ENCODE measurements around the gene BBS5.

BBS5 gene

DNA sequence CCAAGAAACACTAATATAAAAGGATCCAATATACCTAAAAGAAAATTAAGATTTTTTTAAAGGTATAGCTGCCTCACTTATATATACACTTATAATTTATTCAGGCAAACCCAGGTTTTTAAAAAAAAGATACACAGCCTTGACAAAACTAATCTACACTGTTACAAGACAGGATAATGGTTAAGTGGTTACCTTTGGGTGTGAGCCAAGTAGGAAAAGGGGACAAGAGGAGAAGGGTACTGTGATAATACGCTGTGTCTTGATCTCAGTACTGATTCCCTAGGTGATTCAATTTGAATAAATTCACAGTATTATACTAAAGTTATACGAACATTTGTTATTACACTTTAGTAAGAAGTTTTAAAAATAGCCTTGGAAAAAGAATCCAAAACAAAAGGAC, 60.9 kb downstream of the BBS5 start:
- Mint-ChIP-seq H3K27ac (no peak overlapping the region), H3K36me3 (peaks cover 22 to 28% of the 10 kb centered on the region in 2 donors), H3K9me3 (no peaks in the 10 kb centered on the region), H3K27me3 (no peaks in the 10 kb centered on the region), H3K4me3 (no peak overlapping the region), H3K4me1 (no peaks in the 10 kb centered on the region)
- ATAC-seq (replicated peaks) (no peak), DNase-seq (no peak)

GRCh38 chr2:169542433-169542832, 63.1 kb downstream of the BBS5 start:
- no peak for ATAC-seq (replicated peaks)
- no peaks in the 10 kb centered on the region for H3K4me1 Mint-ChIP-seq

DNA sequence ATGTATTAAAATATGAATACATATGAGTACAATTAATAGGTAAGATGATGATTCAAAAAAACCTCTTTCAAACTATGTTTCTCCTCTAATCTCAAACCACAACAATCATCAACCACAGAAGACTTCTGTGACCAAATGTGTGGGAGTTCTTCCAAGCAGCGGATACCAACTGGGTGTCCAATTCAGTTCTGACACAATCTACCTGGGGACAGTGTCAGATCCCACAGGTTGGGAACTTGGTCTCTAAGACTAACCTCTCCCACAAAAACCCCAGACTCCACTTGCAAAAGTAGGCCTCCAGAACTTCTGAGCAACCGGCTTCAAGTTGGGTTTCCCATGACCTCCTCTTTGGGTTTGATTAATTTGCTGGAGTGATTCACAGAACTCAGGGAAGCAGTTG, 67.5 kb downstream of the BBS5 start:
- Mint-ChIP-seq H3K9me3 (no peaks in the 10 kb centered on the region), H3K4me1 (no peaks in the 10 kb centered on the region), H3K27ac (no peak overlapping the region), H3K36me3 (peaks cover 20 to 34% of the 10 kb centered on the region in 2 donors), H3K4me3 (no peak overlapping the region), H3K27me3 (no peaks in the 10 kb centered on the region)
- no peak for DNase-seq
- ATAC-seq (replicated peaks) = no peak

More at GRCh38 chr2:169542433-169542832, 63.1 kb downstream of the BBS5 start:
- no peaks in the 10 kb centered on the region for H3K27me3 Mint-ChIP-seq
- no peak for DNase-seq
- H3K9me3 Mint-ChIP-seq = no peaks in the 10 kb centered on the region
- no peak overlapping the region for H3K27ac Mint-ChIP-seq
- H3K4me3 Mint-ChIP-seq = no peak overlapping the region
- peaks cover 20 to 34% of the 10 kb centered on the region in 2 donors for H3K36me3 Mint-ChIP-seq
